ENCODE results near the gene ZBED4.

- TF ChIP-seq CTCF (conservative IDR thresholded peaks at IDR 0.05 in 1 of 2, IDR thresholded peaks at IDR 0.05 in 1 of 2; ENCODE audit: low read depth in 1 of 2, low read length in 2 of 2) (no peak), EZH2 (IDR thresholded peaks at IDR 0.05; ENCODE audit: low read length, missing control alignments) (peak; percentile 30)
Observed at GRCh38 chr22:49848690-49849160, 4.9 kb upstream of the ZBED4 start.

All from fibroblast of lung (primary cell).